Erythroblast (primary cell): ENCODE results near the gene NATD1.

Experiments used
- GATA1 ChIP-seq: IDR thresholded peaks from 2 replicates; pipeline ENCODE4 v1.6.1; 2011; ENCODE audit warnings: low read depth, mild to moderate bottlenecking, control low read depth, low read length, moderate library complexity
- POLR2A ChIP-seq: IDR thresholded peaks from 2 replicates; pipeline ENCODE4 v1.6.1; 2011; ENCODE audit warnings: mild to moderate bottlenecking, low read length

DNA sequence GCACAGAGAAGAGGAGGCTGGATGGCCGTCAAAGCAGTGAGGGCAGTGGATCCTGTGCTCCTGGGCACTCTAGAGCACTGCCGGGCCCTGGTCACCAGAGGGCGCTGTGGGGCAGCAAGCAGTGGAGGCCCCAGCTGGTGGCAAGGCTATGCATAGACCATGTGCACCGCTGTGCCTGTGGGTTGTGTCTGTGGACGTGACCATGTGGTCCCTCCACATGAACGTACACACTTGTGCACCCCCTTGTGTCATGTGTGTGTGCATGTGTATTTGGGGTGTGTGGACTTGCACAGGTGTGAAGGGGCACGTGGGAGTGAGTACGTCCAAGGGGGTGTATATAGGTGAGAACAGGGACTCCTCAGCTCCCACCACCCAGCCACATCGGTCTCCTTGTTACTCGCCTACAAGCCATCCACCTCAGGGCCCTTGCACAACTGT lies 26.9 kb upstream of the NATD1 start:
- no peak for TF ChIP-seq POLR2A
- TF ChIP-seq GATA1: no peak
